ENCODE results near the gene APLP2. TPM values are rescaled to one million over a fixed set of nuclear protein-coding genes. Genes with fewer than 3 reads are reported as not detected.
"Not testable (repeated sequence)": the region's sequence is repeated elsewhere in the genome, so short reads cannot be mapped to it uniquely, and the experiment has no call there.

APLP2 gene
- total RNA-seq, 1 experiment from 2014 or later, result 350 TPM

- H3F3A ChIP-seq (ENCODE audit: insufficient read depth, low read depth), result peaks cover 13% of the 10 kb centered on the region; the same call in 1 of the 2 replicates
- intact Hi-C loops (cut with micrococcal nuclease; ENCODE audit: unreplicated experiment), result no loop called here
- H4K20me1 ChIP-seq (ENCODE audit: insufficient read depth), result peaks cover 24% of the 10 kb centered on the region
- BruUV-seq (replicated peaks), result no TSS peak
- TF ChIP-seq EZH2 (IDR thresholded peaks at IDR 0.05; ENCODE audit: low read depth) (no peak), CTCF (conservative IDR thresholded peaks at IDR 0.05) (no peak)
- H3K4me2 ChIP-seq, result no peak overlapping the region
- ChIA-PET POLR2A (ENCODE audit: unreplicated experiment) (no interaction called here), CTCF (no interaction called here)
- no peak overlapping the region for H3K4me3 ChIP-seq
- peaks cover 92% of the 10 kb centered on the region for H3K79me2 ChIP-seq (ENCODE audit: low read depth)
- DNase-seq, result no peak
- peak overlapping the region; percentile 38; the same call in 1 of the 2 replicates for H3K27ac ChIP-seq
- H3K27me3 ChIP-seq (ENCODE audit: insufficient read depth, low read depth), result no peaks in the 10 kb centered on the region
- no peaks in the 10 kb centered on the region for H3K9me3 ChIP-seq (ENCODE audit: insufficient read depth, low read depth)
- no peak overlapping the region for H2AFZ ChIP-seq
- H3K4me1 ChIP-seq (replicated peaks; ENCODE audit: insufficient read depth), result no peaks in the 10 kb centered on the region
- no peaks in the 10 kb centered on the region for H3K9me2 ChIP-seq (ENCODE audit: insufficient read depth)
- H3K36me3 ChIP-seq (ENCODE audit: low read depth), result peaks cover 8% of the 10 kb centered on the region; the same call in 1 of the 2 replicates
Observed at GRCh38 chr11:130102301-130103249, 32.9 kb downstream of the APLP2 start.

DNA sequence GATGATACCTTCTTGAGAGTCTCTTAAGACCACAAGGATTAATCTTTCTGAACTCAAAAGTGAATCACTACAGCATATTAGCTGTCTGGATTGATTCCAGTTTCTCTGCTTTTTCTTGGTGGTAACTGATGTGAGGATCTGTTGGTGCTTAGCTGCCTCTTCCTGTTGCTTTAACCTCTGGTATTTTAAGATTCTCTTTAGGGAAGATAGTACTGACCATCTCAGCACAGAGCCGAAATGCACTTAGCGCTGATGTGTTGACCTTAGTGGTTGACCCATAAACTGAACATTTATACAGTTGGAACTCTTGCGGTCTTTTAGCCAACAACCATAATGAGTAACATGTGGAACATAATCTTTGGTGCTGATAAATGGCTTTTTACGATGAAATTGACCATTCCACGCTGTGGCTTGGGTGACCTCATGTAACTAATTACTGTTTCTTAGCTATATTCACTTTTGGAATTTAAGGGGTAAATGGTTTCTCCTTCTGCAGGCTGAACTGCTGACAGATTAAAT lies 33.7 kb downstream of the APLP2 start:
- TF ChIP-seq CTCF (conservative IDR thresholded peaks at IDR 0.05) (no peak), EZH2 (IDR thresholded peaks at IDR 0.05; ENCODE audit: low read depth) (no peak)
- Histone ChIP-seq H3K27me3 (ENCODE audit: insufficient read depth, low read depth) (no peaks in the 10 kb centered on the region), H3K9me3 (ENCODE audit: insufficient read depth, low read depth) (no peaks in the 10 kb centered on the region), H3K79me2 (ENCODE audit: low read depth) (peaks cover 84% of the 10 kb centered on the region), H2AFZ (no peak overlapping the region), H3K36me3 (ENCODE audit: low read depth) (peaks cover 8% of the 10 kb centered on the region; the same call in 1 of the 2 replicates), H3K4me3 (no peak overlapping the region), H3K9me2 (ENCODE audit: insufficient read depth) (no peaks in the 10 kb centered on the region), H3K4me2 (no peak overlapping the region), H3K27ac (peak overlapping the region; percentile 38; the same call in 1 of the 2 replicates), H3F3A (ENCODE audit: insufficient read depth, low read depth) (peaks cover 13% of the 10 kb centered on the region; the same call in 1 of the 2 replicates), H3K4me1 (replicated peaks; ENCODE audit: insufficient read depth) (no peaks in the 10 kb centered on the region), H4K20me1 (ENCODE audit: insufficient read depth) (peaks cover 24% of the 10 kb centered on the region)
- no peak for DNase-seq
- CTCF ChIA-PET, result no interaction called here
- POLR2A ChIA-PET (ENCODE audit: unreplicated experiment), result no interaction called here
- intact Hi-C loops (cut with micrococcal nuclease; ENCODE audit: unreplicated experiment), result no loop called here
- BruUV-seq (replicated peaks), result no TSS peak

DNA sequence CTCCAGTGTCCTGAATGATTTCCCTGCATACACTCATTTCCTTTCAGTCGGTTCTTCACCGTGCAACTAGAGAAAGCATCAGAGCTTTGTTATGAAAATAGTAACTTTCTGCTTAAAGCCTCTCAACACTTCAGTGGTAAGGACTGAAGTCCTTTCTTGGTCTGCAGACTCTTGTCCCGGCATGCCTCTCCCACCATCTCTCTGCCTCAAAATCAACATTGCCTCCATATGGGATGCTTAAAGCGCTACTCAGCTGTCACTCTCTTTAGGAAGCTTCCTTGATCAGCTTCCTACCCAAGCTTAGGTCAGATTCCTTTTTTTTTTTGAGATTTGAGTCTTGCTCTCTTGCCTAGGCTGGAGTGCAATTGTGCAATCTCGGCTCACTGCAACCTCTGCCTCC lies 36.7 kb downstream of the APLP2 start:
- no peaks in the 10 kb centered on the region for H3K27me3 ChIP-seq (ENCODE audit: insufficient read depth, low read depth)
- no TSS peak for BruUV-seq (replicated peaks)
- no peaks in the 10 kb centered on the region for H3K9me2 ChIP-seq (ENCODE audit: insufficient read depth)
- ChIA-PET CTCF (no interaction called here), POLR2A (ENCODE audit: unreplicated experiment) (no interaction called here)
- no peaks in the 10 kb centered on the region for H3K4me1 ChIP-seq (replicated peaks; ENCODE audit: insufficient read depth)
- no peak overlapping the region for H3K4me3 ChIP-seq
- no peak overlapping the region for H3K27ac ChIP-seq
- DNase-seq, result no peak
- peaks cover 68% of the 10 kb centered on the region for H3K79me2 ChIP-seq (ENCODE audit: low read depth)
- intact Hi-C loops (cut with micrococcal nuclease; ENCODE audit: unreplicated experiment), result no loop called here
- no peak overlapping the region for H3K4me2 ChIP-seq
- no peak for TF ChIP-seq CTCF (conservative IDR thresholded peaks at IDR 0.05)
- TF ChIP-seq EZH2 (IDR thresholded peaks at IDR 0.05; ENCODE audit: low read depth), result no peak
- peaks cover 14% of the 10 kb centered on the region for H3K36me3 ChIP-seq (ENCODE audit: low read depth)
- H2AFZ ChIP-seq, result no peak overlapping the region
- no peaks in the 10 kb centered on the region for H3K9me3 ChIP-seq (ENCODE audit: insufficient read depth, low read depth)
- H3F3A ChIP-seq (ENCODE audit: insufficient read depth, low read depth), result peaks cover 8% of the 10 kb centered on the region; the same call in 1 of the 2 replicates
- H4K20me1 ChIP-seq (ENCODE audit: insufficient read depth), result peaks cover 18% of the 10 kb centered on the region

GRCh38 chr11:130108671-130109070 lies 39.0 kb downstream of the APLP2 start:
- H3K9me2 ChIP-seq (ENCODE audit: insufficient read depth); H3F3A ChIP-seq (ENCODE audit: insufficient read depth, low read depth); H3K4me1 ChIP-seq (replicated peaks; ENCODE audit: insufficient read depth); intact Hi-C loops (cut with micrococcal nuclease; ENCODE audit: unreplicated experiment); H2AFZ ChIP-seq; H3K27me3 ChIP-seq (ENCODE audit: insufficient read depth, low read depth); DNase-seq; H3K4me2 ChIP-seq; H3K27ac ChIP-seq; H3K9me3 ChIP-seq (ENCODE audit: insufficient read depth, low read depth); CTCF ChIA-PET; BruUV-seq (replicated peaks); H3K4me3 ChIP-seq; POLR2A ChIA-PET (ENCODE audit: unreplicated experiment); H4K20me1 ChIP-seq (ENCODE audit: insufficient read depth): not testable (repeated sequence)
- Histone ChIP-seq H3K36me3 (ENCODE audit: low read depth) (peaks cover 27% of the 10 kb centered on the region), H3K79me2 (ENCODE audit: low read depth) (peaks cover 58% of the 10 kb centered on the region)

Measured in PC-9 (cell line).